Measurements from ENCODE around the gene MACROD1.

DNA sequence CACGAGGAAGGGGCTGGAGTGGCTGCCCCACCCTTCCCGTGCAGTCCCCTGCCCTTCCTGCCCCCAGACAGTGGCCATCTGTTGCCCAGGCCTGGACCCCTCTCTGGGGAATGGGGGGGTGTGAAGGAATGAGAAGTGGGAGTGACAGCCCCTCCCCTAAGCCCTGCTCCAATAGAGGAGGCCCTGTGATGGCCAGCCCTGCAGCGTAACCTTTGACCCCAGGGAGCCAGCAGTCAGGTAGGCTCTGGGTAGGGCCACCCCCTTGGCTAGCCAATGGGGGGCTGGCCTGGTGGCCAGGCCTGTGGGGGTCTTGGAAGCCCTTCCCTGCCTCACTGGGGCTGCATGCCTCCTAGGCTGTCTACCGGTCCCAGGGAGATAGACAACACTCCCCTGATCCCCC, 123.6 kb downstream of the MACROD1 start:
- TF ChIP-seq, protein P1, sequence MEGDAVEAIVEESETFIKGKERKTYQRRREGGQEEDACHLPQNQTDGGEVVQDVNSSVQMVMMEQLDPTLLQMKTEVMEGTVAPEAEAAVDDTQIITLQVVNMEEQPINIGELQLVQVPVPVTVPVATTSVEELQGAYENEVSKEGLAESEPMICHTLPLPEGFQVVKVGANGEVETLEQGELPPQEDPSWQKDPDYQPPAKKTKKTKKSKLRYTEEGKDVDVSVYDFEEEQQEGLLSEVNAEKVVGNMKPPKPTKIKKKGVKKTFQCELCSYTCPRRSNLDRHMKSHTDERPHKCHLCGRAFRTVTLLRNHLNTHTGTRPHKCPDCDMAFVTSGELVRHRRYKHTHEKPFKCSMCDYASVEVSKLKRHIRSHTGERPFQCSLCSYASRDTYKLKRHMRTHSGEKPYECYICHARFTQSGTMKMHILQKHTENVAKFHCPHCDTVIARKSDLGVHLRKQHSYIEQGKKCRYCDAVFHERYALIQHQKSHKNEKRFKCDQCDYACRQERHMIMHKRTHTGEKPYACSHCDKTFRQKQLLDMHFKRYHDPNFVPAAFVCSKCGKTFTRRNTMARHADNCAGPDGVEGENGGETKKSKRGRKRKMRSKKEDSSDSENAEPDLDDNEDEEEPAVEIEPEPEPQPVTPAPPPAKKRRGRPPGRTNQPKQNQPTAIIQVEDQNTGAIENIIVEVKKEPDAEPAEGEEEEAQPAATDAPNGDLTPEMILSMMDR (IDR thresholded peaks at IDR 0.05), result no peak
- TF ChIP-seq POLR2A (IDR thresholded peaks at IDR 0.05) (no peak), POLR2AphosphoS5 (IDR thresholded peaks at IDR 0.05) (no peak)

Measured in prostate gland (tissue), 2 donors.